ENCODE data around the gene TMEM129.
A peak's percentile ranks its signal among the peaks of the same experiment; 100 is the strongest.

TMEM129 gene

DNA sequence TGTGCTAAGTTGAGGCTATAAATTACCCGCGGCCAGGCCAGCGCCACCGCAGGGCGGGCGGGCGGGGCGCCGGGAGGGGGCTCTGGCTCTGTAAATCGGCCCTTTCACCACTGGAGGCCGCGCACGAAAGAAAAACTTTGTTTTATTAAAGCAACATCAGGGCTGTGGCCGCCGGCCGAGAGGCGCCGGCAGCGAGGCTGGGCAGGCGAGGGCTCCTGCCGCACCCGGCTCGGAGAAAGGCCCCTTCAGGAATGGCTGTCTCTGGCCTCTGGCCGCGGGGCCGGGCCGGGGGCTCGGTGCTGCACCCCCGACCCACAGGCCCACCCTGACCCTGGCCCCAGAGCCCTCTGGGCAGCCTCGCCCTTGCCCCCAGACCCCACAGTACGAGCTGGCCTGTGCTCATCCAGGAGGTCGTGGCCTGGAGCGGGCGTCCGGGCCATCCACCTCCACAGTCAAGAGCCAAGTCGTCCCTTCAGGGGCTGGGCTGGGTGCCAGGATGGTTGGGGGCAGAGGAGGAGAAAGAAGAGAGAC, 42.5 kb upstream of the TMEM129 start:
- no peaks in the 10 kb centered on the region for H3K36me3 ChIP-seq (ENCODE audit: insufficient read depth, low read length)
- H3K4me1 ChIP-seq (ENCODE audit: control insufficient read depth, insufficient read depth, low read length): peaks cover 10% of the 10 kb centered on the region
- peak overlapping the region; percentile 79 for H3K4me2 ChIP-seq (ENCODE audit: low read length)
- peak overlapping the region; percentile 54 for H3K4me3 ChIP-seq (ENCODE audit: low read length)
- no peaks in the 10 kb centered on the region for H3K9me3 ChIP-seq (replicated peaks; ENCODE audit: low read length)
- H3K9ac ChIP-seq (ENCODE audit: low read depth, low read length): peak overlapping the region; percentile 62
- no peaks in the 10 kb centered on the region for H3K27me3 ChIP-seq (ENCODE audit: control insufficient read depth, insufficient read depth, low read length)

DNA sequence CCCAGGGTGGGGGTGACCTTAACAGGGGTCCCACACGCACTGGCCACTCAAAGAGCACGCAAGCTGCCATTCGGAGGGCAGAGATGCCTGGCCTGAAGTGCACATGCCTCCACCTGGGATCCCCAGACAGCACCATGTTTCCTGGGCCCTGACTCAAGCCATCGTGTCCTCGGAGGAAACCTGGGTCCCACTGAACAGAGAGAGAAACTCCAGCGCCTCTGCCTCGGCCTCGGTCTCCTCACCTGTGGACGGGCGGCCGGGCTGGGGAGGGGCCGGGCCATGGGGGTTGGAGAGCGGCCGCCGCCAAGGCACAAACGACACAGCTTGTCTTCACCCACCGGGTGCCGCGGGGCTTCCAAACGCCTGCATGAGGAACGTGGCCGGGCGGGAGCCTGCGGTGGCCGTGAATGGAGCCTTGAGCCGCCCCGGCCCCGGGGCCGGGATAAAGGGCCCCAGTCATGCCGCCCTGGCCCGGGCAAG, 42.0 kb upstream of the TMEM129 start:
- peaks cover 10% of the 10 kb centered on the region for H3K4me1 ChIP-seq (ENCODE audit: control insufficient read depth, insufficient read depth, low read length)
- peak overlapping the region; percentile 45 for H3K4me3 ChIP-seq (ENCODE audit: low read length)
- no peaks in the 10 kb centered on the region for H3K27me3 ChIP-seq (ENCODE audit: control insufficient read depth, insufficient read depth, low read length)

GRCh38 chr4:1762264-1763010, 41.3 kb upstream of the TMEM129 start:
- no peaks in the 10 kb centered on the region for H3K36me3 ChIP-seq (ENCODE audit: insufficient read depth, low read length)
- H3K9me3 ChIP-seq (replicated peaks; ENCODE audit: low read length): no peaks in the 10 kb centered on the region
- peaks cover 10% of the 10 kb centered on the region for H3K4me1 ChIP-seq (ENCODE audit: control insufficient read depth, insufficient read depth, low read length)
- H3K4me3 ChIP-seq (ENCODE audit: low read length): no peak overlapping the region
- no peak overlapping the region for H3K4me2 ChIP-seq (ENCODE audit: low read length)
- H3K27me3 ChIP-seq (ENCODE audit: control insufficient read depth, insufficient read depth, low read length): no peaks in the 10 kb centered on the region
- H3K9ac ChIP-seq (ENCODE audit: low read depth, low read length): no peak overlapping the region

More for the DNA sequence above, 42.0 kb upstream of the TMEM129 start:
- Histone ChIP-seq H3K36me3 (ENCODE audit: insufficient read depth, low read length) (no peaks in the 10 kb centered on the region), H3K4me2 (ENCODE audit: low read length) (peak overlapping the region; percentile 79), H3K9ac (ENCODE audit: low read depth, low read length) (no peak overlapping the region), H3K9me3 (replicated peaks; ENCODE audit: low read length) (no peaks in the 10 kb centered on the region)

GRCh38 chr4:1761130-1761689, 40.1 kb upstream of the TMEM129 start:
- Histone ChIP-seq H3K4me3 (ENCODE audit: low read length) (no peak overlapping the region), H3K27me3 (ENCODE audit: control insufficient read depth, insufficient read depth, low read length) (no peaks in the 10 kb centered on the region), H3K9me3 (replicated peaks; ENCODE audit: low read length) (no peaks in the 10 kb centered on the region), H3K4me2 (ENCODE audit: low read length) (no peak overlapping the region), H3K9ac (ENCODE audit: low read depth, low read length) (no peak overlapping the region), H3K4me1 (ENCODE audit: control insufficient read depth, insufficient read depth, low read length) (peaks cover 10% of the 10 kb centered on the region), H3K36me3 (ENCODE audit: insufficient read depth, low read length) (no peaks in the 10 kb centered on the region)

- H3K36me3 ChIP-seq (ENCODE audit: insufficient read depth, low read length): no peaks in the 10 kb centered on the region
- no peak overlapping the region for H3K4me2 ChIP-seq (ENCODE audit: low read length)
- peaks cover 10% of the 10 kb centered on the region for H3K4me1 ChIP-seq (ENCODE audit: control insufficient read depth, insufficient read depth, low read length)
- no peak overlapping the region for H3K4me3 ChIP-seq (ENCODE audit: low read length)
- H3K9me3 ChIP-seq (replicated peaks; ENCODE audit: low read length): no peaks in the 10 kb centered on the region
- no peak overlapping the region for H3K9ac ChIP-seq (ENCODE audit: low read depth, low read length)
- no peaks in the 10 kb centered on the region for H3K27me3 ChIP-seq (ENCODE audit: control insufficient read depth, insufficient read depth, low read length)
Measured at GRCh38 chr4:1760521-1761071, 39.5 kb upstream of the TMEM129 start.

GRCh38 chr4:1759818-1760223, 38.7 kb upstream of the TMEM129 start:
- H3K4me3 ChIP-seq (ENCODE audit: low read length): no peak overlapping the region
- H3K4me1 ChIP-seq (ENCODE audit: control insufficient read depth, insufficient read depth, low read length): peaks cover 10% of the 10 kb centered on the region
- H3K36me3 ChIP-seq (ENCODE audit: insufficient read depth, low read length): no peaks in the 10 kb centered on the region
- H3K27me3 ChIP-seq (ENCODE audit: control insufficient read depth, insufficient read depth, low read length): no peaks in the 10 kb centered on the region
- no peak overlapping the region for H3K9ac ChIP-seq (ENCODE audit: low read depth, low read length)
- no peak overlapping the region for H3K4me2 ChIP-seq (ENCODE audit: low read length)
- H3K9me3 ChIP-seq (replicated peaks; ENCODE audit: low read length): no peaks in the 10 kb centered on the region

- Histone ChIP-seq H3K9ac (ENCODE audit: low read depth, low read length) (no peak overlapping the region), H3K4me1 (ENCODE audit: control insufficient read depth, insufficient read depth, low read length) (peaks cover 10% of the 10 kb centered on the region), H3K4me2 (ENCODE audit: low read length) (no peak overlapping the region), H3K27me3 (ENCODE audit: control insufficient read depth, insufficient read depth, low read length) (no peaks in the 10 kb centered on the region), H3K4me3 (ENCODE audit: low read length) (no peak overlapping the region), H3K36me3 (ENCODE audit: insufficient read depth, low read length) (no peaks in the 10 kb centered on the region), H3K9me3 (replicated peaks; ENCODE audit: low read length) (no peaks in the 10 kb centered on the region)
Measured at GRCh38 chr4:1759170-1759817, 38.2 kb upstream of the TMEM129 start.

DNA sequence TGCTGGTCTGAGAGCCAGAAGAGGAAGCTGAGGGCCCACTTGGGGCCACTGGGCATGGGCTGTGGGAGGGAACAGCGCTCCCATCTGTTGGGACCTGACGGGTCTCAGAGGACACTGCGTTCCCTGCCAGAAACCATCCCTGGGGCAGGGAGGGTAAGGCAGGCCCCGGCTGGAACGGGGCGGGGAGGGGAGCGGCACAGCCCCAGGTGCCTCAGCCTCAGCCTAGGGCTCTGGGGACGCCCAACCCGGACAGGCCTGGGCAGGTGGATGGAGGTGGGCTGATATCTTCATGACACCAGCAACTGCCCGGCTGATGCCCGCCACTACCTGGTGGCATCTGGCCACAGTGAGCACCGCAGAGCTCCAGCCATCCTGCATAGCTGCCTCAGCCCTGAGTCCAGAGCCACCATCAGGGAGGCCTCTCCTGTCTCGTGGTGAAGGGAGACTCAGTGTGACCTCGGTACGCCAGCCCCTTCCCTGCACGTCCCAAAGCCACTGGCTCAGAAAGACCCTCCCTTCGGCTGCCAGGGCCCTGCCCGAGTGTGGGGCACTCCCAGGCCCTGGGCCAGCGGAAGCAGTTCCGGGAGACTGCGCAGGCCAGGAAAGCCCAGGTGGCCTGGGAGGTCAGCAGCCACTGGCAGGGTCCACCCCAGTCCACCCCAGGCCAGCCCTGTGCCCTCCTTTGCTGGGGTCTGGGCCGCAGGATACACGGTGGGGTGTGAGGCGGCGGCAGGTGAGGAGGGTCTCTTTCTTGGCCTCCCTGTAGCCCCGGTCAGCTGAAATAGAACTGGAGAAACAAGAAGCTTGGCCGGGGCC, 37.4 kb upstream of the TMEM129 start:
- Histone ChIP-seq H3K4me2 (ENCODE audit: low read length) (no peak overlapping the region), H3K9ac (ENCODE audit: low read depth, low read length) (no peak overlapping the region), H3K36me3 (ENCODE audit: insufficient read depth, low read length) (no peaks in the 10 kb centered on the region), H3K4me1 (ENCODE audit: control insufficient read depth, insufficient read depth, low read length) (peaks cover 5% of the 10 kb centered on the region), H3K4me3 (ENCODE audit: low read length) (no peak overlapping the region), H3K9me3 (replicated peaks; ENCODE audit: low read length) (no peaks in the 10 kb centered on the region), H3K27me3 (ENCODE audit: control insufficient read depth, insufficient read depth, low read length) (no peaks in the 10 kb centered on the region)

- no peaks in the 10 kb centered on the region for H3K27me3 ChIP-seq (ENCODE audit: control insufficient read depth, insufficient read depth, low read length)
- no peak overlapping the region for H3K4me2 ChIP-seq (ENCODE audit: low read length)
- H3K9ac ChIP-seq (ENCODE audit: low read depth, low read length): no peak overlapping the region
- no peaks in the 10 kb centered on the region for H3K4me1 ChIP-seq (ENCODE audit: control insufficient read depth, insufficient read depth, low read length)
- no peak overlapping the region for H3K4me3 ChIP-seq (ENCODE audit: low read length)
- H3K9me3 ChIP-seq (replicated peaks; ENCODE audit: low read length): no peaks in the 10 kb centered on the region
- no peaks in the 10 kb centered on the region for H3K36me3 ChIP-seq (ENCODE audit: insufficient read depth, low read length)
Measured at GRCh38 chr4:1757836-1758235, 36.7 kb upstream of the TMEM129 start.

DNA sequence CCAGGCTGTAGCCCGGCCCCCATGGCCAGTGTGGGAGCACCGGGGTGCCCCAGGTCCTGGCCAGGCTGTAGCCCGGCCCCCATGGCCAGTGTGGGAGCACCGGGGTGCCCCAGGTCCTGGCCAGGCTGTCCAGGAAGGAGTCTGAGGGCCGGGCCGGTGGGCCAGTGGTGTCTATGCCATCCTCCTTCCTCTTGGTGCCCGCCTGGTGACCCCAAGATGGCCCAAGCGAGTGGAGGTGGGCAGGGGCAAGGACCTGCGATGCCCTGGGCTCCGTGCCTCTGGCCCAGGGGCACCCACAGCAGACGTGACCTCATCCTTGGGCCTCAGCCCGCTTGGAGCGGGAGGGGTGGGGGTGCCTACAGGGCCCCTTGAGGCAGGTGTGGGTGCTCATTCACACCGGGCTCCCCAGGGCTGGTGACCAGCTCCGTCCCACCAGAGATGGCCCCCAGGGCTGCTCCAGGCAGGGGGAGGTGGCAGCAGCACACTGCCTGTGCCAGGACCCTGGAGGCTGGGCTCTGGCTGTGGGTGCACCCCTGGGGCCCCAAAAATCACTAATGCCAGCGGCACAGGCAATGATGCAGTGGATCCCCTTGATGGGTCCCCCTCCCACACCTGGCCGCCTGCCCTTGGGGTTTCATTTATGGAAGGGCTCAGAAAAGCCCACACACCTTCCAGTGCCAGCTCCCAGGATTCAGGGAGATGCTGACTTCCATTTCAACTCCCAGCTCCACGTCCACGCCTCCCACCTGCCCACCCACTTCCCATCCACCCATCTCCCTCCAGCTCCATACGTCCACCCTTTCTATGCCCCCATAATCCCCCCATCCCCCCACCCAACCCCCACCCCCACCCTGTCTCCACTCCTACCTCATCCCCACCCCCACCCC, 36.0 kb upstream of the TMEM129 start:
- Histone ChIP-seq H3K9ac (ENCODE audit: low read depth, low read length) (no peak overlapping the region), H3K4me2 (ENCODE audit: low read length) (no peak overlapping the region), H3K36me3 (ENCODE audit: insufficient read depth, low read length) (no peaks in the 10 kb centered on the region), H3K4me1 (ENCODE audit: control insufficient read depth, insufficient read depth, low read length) (no peaks in the 10 kb centered on the region), H3K9me3 (replicated peaks; ENCODE audit: low read length) (no peaks in the 10 kb centered on the region), H3K4me3 (ENCODE audit: low read length) (no peak overlapping the region), H3K27me3 (ENCODE audit: control insufficient read depth, insufficient read depth, low read length) (no peaks in the 10 kb centered on the region)
